ENCODE results near the gene FAM221B.

The FAM221B gene

GRCh38 chr9:35816708-35817107 lies 11.8 kb downstream of the FAM221B start:
- Histone ChIP-seq H4K20me1 (ENCODE audit: insufficient read depth) (no peaks in the 10 kb centered on the region), H3K4me3 (IDR thresholded peaks at IDR 0.05; ENCODE audit: insufficient read depth, low read depth, low read length) (no peak overlapping the region), H2AFZ (ENCODE audit: low read depth) (no peak overlapping the region), H3K27ac (no peak overlapping the region), H3K9ac (no peak overlapping the region), H3K79me2 (ENCODE audit: insufficient read depth, low read depth) (no peaks in the 10 kb centered on the region), H3K4me1 (ENCODE audit: low read depth, poor library complexity, severe bottlenecking) (peaks cover 21% of the 10 kb centered on the region), H3K36me3 (ENCODE audit: insufficient read depth) (no peaks in the 10 kb centered on the region), H3K4me2 (no peak overlapping the region), H3K27me3 (ENCODE audit: insufficient read depth, low read depth) (no peaks in the 10 kb centered on the region; the same call in 1 of the 2 replicates)
- no peak for TF ChIP-seq CTCF (conservative IDR thresholded peaks at IDR 0.05; ENCODE audit: low read depth, low read length)

- TF ChIP-seq CTCF (conservative IDR thresholded peaks at IDR 0.05; ENCODE audit: low read depth, low read length), result no peak
- H3K27me3 ChIP-seq (ENCODE audit: insufficient read depth, low read depth), result no peaks in the 10 kb centered on the region; the same call in 1 of the 2 replicates
- peak within 1 kb of the TSS; percentile 86 for H3K27ac ChIP-seq
- no peaks in the 10 kb centered on the region for H4K20me1 ChIP-seq (ENCODE audit: insufficient read depth)
- no peaks in the 10 kb centered on the region for H3K79me2 ChIP-seq (ENCODE audit: insufficient read depth, low read depth)
- no peaks in the 10 kb centered on the region for H3K36me3 ChIP-seq (ENCODE audit: insufficient read depth)
- peak within 1 kb of the TSS; percentile 96 for H3K4me2 ChIP-seq
- H3K4me3 ChIP-seq (IDR thresholded peaks at IDR 0.05; ENCODE audit: insufficient read depth, low read depth, low read length), result no peak within 1 kb of the TSS
- H3K4me1 ChIP-seq (ENCODE audit: low read depth, poor library complexity, severe bottlenecking), result peaks cover 35% of the 10 kb centered on the region
- H2AFZ ChIP-seq (ENCODE audit: low read depth), result peak within 1 kb of the TSS; percentile 64
- peak within 1 kb of the TSS; percentile 87 for H3K9ac ChIP-seq
Measured at GRCh38 chr9:35814841-35815543, 13.5 kb downstream of the FAM221B start, which contains the start of gene HINT2. Gene HINT2, minus strand, starts transcription at chr9:35815042. Its CDS starts 63 bp downstream, at chr9:35814979.

- Histone ChIP-seq H2AFZ (ENCODE audit: low read depth) (peak overlapping the region; percentile 64), H3K36me3 (ENCODE audit: insufficient read depth) (no peaks in the 10 kb centered on the region), H3K4me1 (ENCODE audit: low read depth, poor library complexity, severe bottlenecking) (peaks cover 35% of the 10 kb centered on the region), H3K9ac (peak overlapping the region; percentile 87), H3K27ac (peak overlapping the region; percentile 86), H3K4me2 (peak overlapping the region; percentile 96), H4K20me1 (ENCODE audit: insufficient read depth) (no peaks in the 10 kb centered on the region), H3K4me3 (IDR thresholded peaks at IDR 0.05; ENCODE audit: insufficient read depth, low read depth, low read length) (no peak overlapping the region), H3K79me2 (ENCODE audit: insufficient read depth, low read depth) (no peaks in the 10 kb centered on the region), H3K27me3 (ENCODE audit: insufficient read depth, low read depth) (no peaks in the 10 kb centered on the region; the same call in 1 of the 2 replicates)
- 0 out of 2 replicates have a peak, but pooled peaks have one; percentile 9 for TF ChIP-seq CTCF (conservative IDR thresholded peaks at IDR 0.05; ENCODE audit: low read depth, low read length)
Measured at GRCh38 chr9:35814106-35814840, 14.3 kb downstream of the FAM221B start.

GRCh38 chr9:35813434-35814105 lies 15.0 kb downstream of the FAM221B start:
- Histone ChIP-seq H3K27me3 (ENCODE audit: insufficient read depth, low read depth) (no peaks in the 10 kb centered on the region; the same call in 1 of the 2 replicates), H3K4me2 (peak overlapping the region; percentile 96), H3K27ac (peak overlapping the region; percentile 86), H3K9ac (no peak overlapping the region), H2AFZ (ENCODE audit: low read depth) (no peak overlapping the region), H4K20me1 (ENCODE audit: insufficient read depth) (no peaks in the 10 kb centered on the region), H3K79me2 (ENCODE audit: insufficient read depth, low read depth) (no peaks in the 10 kb centered on the region), H3K4me3 (IDR thresholded peaks at IDR 0.05; ENCODE audit: insufficient read depth, low read depth, low read length) (no peak overlapping the region), H3K36me3 (ENCODE audit: insufficient read depth) (no peaks in the 10 kb centered on the region), H3K4me1 (ENCODE audit: low read depth, poor library complexity, severe bottlenecking) (peaks cover 35% of the 10 kb centered on the region)
- peak; percentile 23; the same call in 1 of the 2 replicates for TF ChIP-seq CTCF (conservative IDR thresholded peaks at IDR 0.05; ENCODE audit: low read depth, low read length)
